Neuronal stem cell (in vitro differentiated cells): ENCODE data around the gene TRA2A.
A peak's percentile ranks its signal among the peaks of the same experiment; 100 is the strongest.

ENCODE experiments used
- DNase-seq: peaks from one replicate; pipeline ENCODE4 v3.0.0-alpha.2; 2013; ENCODE audit warnings: low spot score
- H2AFZ ChIP-seq: one replicate; pipeline ENCODE4 v1.6.1; 2013; ENCODE audit warnings: mild to moderate bottlenecking, low read length, inconsistent platforms
- H2AK5ac ChIP-seq: 2 replicates; pipeline ENCODE4 v1.6.1; 2013; ENCODE audit warnings: low read depth, mild to moderate bottlenecking, inconsistent platforms, low read length, moderate library complexity, mixed read lengths
- H2BK120ac ChIP-seq: 2 replicates; pipeline ENCODE4 v1.6.1; 2013; ENCODE audit warnings: low read depth, mild to moderate bottlenecking, inconsistent platforms, low read length, moderate library complexity, mixed read lengths
- H2BK12ac ChIP-seq: one replicate; pipeline ENCODE4 v1.6.1; 2013; ENCODE audit warnings: low read length, inconsistent platforms
- H2BK15ac ChIP-seq: 2 replicates; pipeline ENCODE4 v1.6.1; 2013; ENCODE audit warnings: mild to moderate bottlenecking, low read length, inconsistent platforms, mixed read lengths
- H2BK5ac ChIP-seq: one replicate; pipeline ENCODE4 v1.6.1; 2013; ENCODE audit warnings: inconsistent platforms, mild to moderate bottlenecking, low read length, moderate library complexity
- H3K14ac ChIP-seq: one replicate; pipeline ENCODE4 v1.6.1; 2013; ENCODE audit warnings: low read length, inconsistent platforms
- H3K18ac ChIP-seq: 2 replicates; pipeline ENCODE4 v1.6.1; 2013; ENCODE audit warnings: low read length, inconsistent platforms
- H3K23ac ChIP-seq: 2 replicates; pipeline ENCODE4 v1.6.1; 2013; ENCODE audit warnings: low read depth, mild to moderate bottlenecking, mixed read lengths, low read length, inconsistent platforms; ENCODE audit not compliant: poor library complexity
- H3K27ac ChIP-seq: replicated peaks from 3 replicates; pipeline ENCODE4 v1.5.1; 2013; ENCODE audit warnings: low read length, inconsistent platforms
- H3K27me3 ChIP-seq, 3 experiments: 2 replicates each; pipeline ENCODE4 v1.6.1; 2013; ENCODE audit warnings: low read length in 3 of 3, mild to moderate bottlenecking in 2 of 3, inconsistent platforms in 1 of 3, low read depth in 1 of 3, mixed read lengths in 1 of 3, moderate library complexity in 1 of 3; ENCODE audit not compliant: control insufficient read depth in 3 of 3, insufficient read depth in 3 of 3
- H3K36me3 ChIP-seq, 2 donors: replicated peaks in 1 of 2; 2 replicates each; pipeline ENCODE4 v1.6.1; 2013; ENCODE audit warnings: low read length in 2 of 2; ENCODE audit not compliant: control insufficient read depth in 2 of 2, insufficient read depth in 2 of 2
- H3K4ac ChIP-seq: 2 replicates; pipeline ENCODE4 v1.6.1; 2013; ENCODE audit warnings: inconsistent platforms, mild to moderate bottlenecking, low read length, moderate library complexity
- H3K4me1 ChIP-seq, 2 donors: 1 replicate in 1 of 2; 2 replicates in 1 of 2; pipeline ENCODE4 v1.6.1; 2013; ENCODE audit warnings: low read length in 2 of 2, low read depth in 1 of 2; ENCODE audit not compliant: control insufficient read depth in 2 of 2, insufficient read depth in 1 of 2
- H3K4me2 ChIP-seq: one replicate; pipeline ENCODE4 v1.6.1; 2013; ENCODE audit warnings: mild to moderate bottlenecking, low read length, inconsistent platforms; ENCODE audit not compliant: insufficient read depth, poor library complexity, severe bottlenecking
- H3K4me3 ChIP-seq, 2 donors: 2 replicates each; pipeline ENCODE4 v1.5.1; 2013; ENCODE audit warnings: low read length in 2 of 2, mild to moderate bottlenecking in 2 of 2, inconsistent platforms in 1 of 2, moderate library complexity in 1 of 2
- H3K79me1 ChIP-seq: one replicate; pipeline ENCODE4 v1.6.1; 2013; ENCODE audit warnings: low read depth, mild to moderate bottlenecking, inconsistent platforms, low read length, moderate library complexity
- H3K9ac ChIP-seq: one replicate; pipeline ENCODE4 v1.6.1; 2013; ENCODE audit warnings: mild to moderate bottlenecking, low read depth, low read length, inconsistent platforms; ENCODE audit not compliant: poor library complexity
- H3K9me3 ChIP-seq, 2 donors: replicated peaks in 1 of 2; 2 replicates each; pipeline versions ENCODE3 to v1.6.1; 2013; ENCODE audit warnings: low read length in 2 of 2, mild to moderate bottlenecking in 2 of 2, inconsistent platforms in 1 of 2, low read depth in 1 of 2, mixed read lengths in 1 of 2, moderate library complexity in 1 of 2; ENCODE audit not compliant: control insufficient read depth in 2 of 2, insufficient read depth in 1 of 2
- H4K8ac ChIP-seq: one replicate; pipeline ENCODE4 v1.6.1; 2013; ENCODE audit warnings: low read depth, mild to moderate bottlenecking, inconsistent platforms, low read length, moderate library complexity
- H4K91ac ChIP-seq: one replicate; pipeline ENCODE4 v1.6.1; 2013; ENCODE audit warnings: low read length, low read depth, mild to moderate bottlenecking, inconsistent platforms; ENCODE audit not compliant: poor library complexity
- WGBS, 2 donors: extraction: QIAGEN DNeasy Blood & Tissue Kit; methylation state at CpG; one replicate each; pipeline ENCODE4 v1.1.7; 2013; ENCODE audit warnings: missing lambda C conversion rate in 2 of 2, mixed read lengths in 1 of 2; ENCODE audit not compliant: insufficient read length in 2 of 2, insufficient replicate concordance in 1 of 2; ENCODE audit errors: extremely low coverage in 2 of 2; 5-methylcytosine and 5-hydroxymethylcytosine counted together

The TRA2A gene

GRCh38 chr7:23539494-23539907 lies 7.7 kb upstream of the TRA2A start:
- Histone ChIP-seq H3K18ac (no peak overlapping the region), H3K4me2 (no peak overlapping the region), H3K36me3 (no peaks in the 10 kb centered on the region), H3K27me3 (no peaks in the 10 kb centered on the region), H3K14ac (no peak overlapping the region), H4K91ac (no peak overlapping the region), H2BK12ac (no peak overlapping the region), H3K4me3 (no peak overlapping the region), H3K79me1 (no peaks in the 10 kb centered on the region), H3K23ac (no peak overlapping the region), H2AK5ac (no peak overlapping the region), H2BK15ac (no peak overlapping the region), H3K4me1 (no peaks in the 10 kb centered on the region), H4K8ac (no peak overlapping the region), H3K4ac (no peak overlapping the region), H2BK5ac (no peak overlapping the region), H3K9me3 (no peaks in the 10 kb centered on the region), H3K9ac (no peak overlapping the region), H2AFZ (peak overlapping the region; percentile 30), H2BK120ac (no peak overlapping the region), H3K27ac (no peak overlapping the region)
- DNase-seq: no peak
- no CpG with 5 or more reads among the region's 4 CpGs for WGBS, 2 donors

- Histone ChIP-seq H2AK5ac (no peak overlapping the region), H2BK5ac (no peak overlapping the region)
Measured at GRCh38 chr7:23538301-23538700, 6.5 kb upstream of the TRA2A start.

GRCh38 chr7:23533238-23533604 lies 1.4 kb upstream of the TRA2A start:
- Histone ChIP-seq H3K36me3 (peaks cover 0 to 20% of the 10 kb centered on the region in 2 donors), H3K4me2 (no peak overlapping the region), H2BK120ac (no peak overlapping the region), H3K4ac (no peak overlapping the region), H3K27me3 (no peaks in the 10 kb centered on the region), H2BK12ac (no peak overlapping the region), H3K27ac (no peak overlapping the region), H3K9me3 (peaks cover 0 to 14% of the 10 kb centered on the region in 2 donors), H3K18ac (no peak overlapping the region), H3K9ac (no peak overlapping the region), H3K4me1 (no peaks in the 10 kb centered on the region), H3K23ac (no peak overlapping the region), H2AFZ (no peak overlapping the region), H3K4me3 (no peak overlapping the region), H2BK5ac (no peak overlapping the region), H4K91ac (no peak overlapping the region), H3K79me1 (peaks cover 2% of the 10 kb centered on the region), H3K14ac (no peak overlapping the region), H2AK5ac (no peak overlapping the region), H2BK15ac (no peak overlapping the region), H4K8ac (no peak overlapping the region)
- no peak for DNase-seq
- WGBS, 2 donors: no CpG with 5 or more reads among the region's 5 CpGs

More at GRCh38 chr7:23538301-23538700, 6.5 kb upstream of the TRA2A start:
- WGBS, 2 donors: no CpG with 5 or more reads among the region's 3 CpGs
- Histone ChIP-seq H3K36me3 (no peaks in the 10 kb centered on the region), H3K18ac (no peak overlapping the region), H3K14ac (no peak overlapping the region), H3K27ac (no peak overlapping the region), H3K4me3 (no peak overlapping the region), H3K9ac (no peak overlapping the region), H3K9me3 (no peaks in the 10 kb centered on the region), H3K27me3 (no peaks in the 10 kb centered on the region), H3K4me2 (no peak overlapping the region), H4K91ac (no peak overlapping the region), H2AFZ (no peak overlapping the region), H2BK120ac (no peak overlapping the region), H3K4ac (no peak overlapping the region), H3K79me1 (no peaks in the 10 kb centered on the region), H3K23ac (no peak overlapping the region), H3K4me1 (no peaks in the 10 kb centered on the region), H4K8ac (no peak overlapping the region), H2BK15ac (no peak overlapping the region), H2BK12ac (no peak overlapping the region)
- DNase-seq: no peak

- no CpG with 5 or more reads among the region's 23 CpGs for WGBS, 2 donors
- peak overlapping the region in 1 of 2 donors; percentile 78 for H3K4me3 ChIP-seq
- H3K4ac ChIP-seq: no peak overlapping the region
Measured at GRCh38 chr7:23532490-23533237, 883 bp upstream of the TRA2A start.

More at GRCh38 chr7:23532490-23533237, 883 bp upstream of the TRA2A start:
- H3K23ac ChIP-seq: no peak overlapping the region
- no peak overlapping the region for H4K8ac ChIP-seq
- H2AK5ac ChIP-seq: no peak overlapping the region
- H3K18ac ChIP-seq: peak overlapping the region; percentile 67
- H3K79me1 ChIP-seq: peaks cover 2% of the 10 kb centered on the region
- H2AFZ ChIP-seq: peak overlapping the region; percentile 85
- H3K9me3 ChIP-seq: peaks cover 0 to 14% of the 10 kb centered on the region in 2 donors
- no peak overlapping the region for H4K91ac ChIP-seq
- H3K36me3 ChIP-seq: peaks cover 0 to 24% of the 10 kb centered on the region in 2 donors
- no peak overlapping the region for H2BK120ac ChIP-seq
- H3K27ac ChIP-seq: no peak overlapping the region
- H3K27me3 ChIP-seq: no peaks in the 10 kb centered on the region
- DNase-seq: no peak
- peak overlapping the region; percentile 58 for H2BK15ac ChIP-seq
- no peak overlapping the region for H2BK5ac ChIP-seq
- H3K4me2 ChIP-seq: no peak overlapping the region
- no peaks in the 10 kb centered on the region for H3K4me1 ChIP-seq
- no peak overlapping the region for H3K14ac ChIP-seq
- no peak overlapping the region for H2BK12ac ChIP-seq
- H3K9ac ChIP-seq: no peak overlapping the region
